GM12878 (cell line): ENCODE data around the gene ZNF280C. TPM values are rescaled to one million over a fixed set of nuclear protein-coding genes. Genes with fewer than 3 reads are reported as not detected.
A peak's percentile ranks its signal among the peaks of the same experiment; 100 is the strongest.

Experiments
- ATAC-seq: fragments of 200-7000 bp; cut with Tn5 transposase; 3 replicates; pipeline ENCODE4 v1.9.1; 2020; ENCODE audit warnings: mild to moderate bottlenecking, moderate library complexity
- BruUV-seq: library from RNA; stranded (reverse); fragments of 400-500 nt; replicated peaks from 2 replicates; lab custom pipeline; 2021; lab: Mats Ljungman, UMichigan
- CTCF ChIA-PET: fragments of 300-600 bp; sonication (Branson Sonifier 250); formaldehyde crosslinking; extraction: SDS; loops from one replicate; lab custom pipeline; 2021; ENCODE audit warnings: inconsistent platforms; lab: Yijun Ruan, JAX
- POLR2A ChIA-PET: fragments of 350-600 bp; formaldehyde crosslinking; extraction: SDS; loops from one replicate; lab custom pipeline; 2021; ENCODE audit warnings: inconsistent platforms; lab: Charles Lee
- RAD21 ChIA-PET: fragments of 300-600 bp; sonication (Branson Sonifier 250); formaldehyde crosslinking; loops from one replicate; lab custom pipeline; 2023; ENCODE audit warnings: antibody characterized with exemption; ENCODE audit not compliant: unreplicated experiment; lab: Charles Lee
- SMC1A ChIA-PET: fragments of 300-600 bp; sonication (Branson Sonifier 250); formaldehyde crosslinking; loops from one replicate; lab custom pipeline; 2023; ENCODE audit not compliant: unreplicated experiment, uncharacterized antibody; lab: Charles Lee
- DNase-seq: peaks from one replicate; pipeline ENCODE4 v3.0.0-alpha.2; 2011; ENCODE audit warnings: low read depth, low spot score
- FAIRE-seq: peaks from 3 replicates; lab custom pipeline; 2011; peaks lifted over from hg19 to GRCh38; lab: Jason Lieb, UNC
- H2AFZ ChIP-seq: 2 replicates; pipeline ENCODE4 v1.6.0; 2011; ENCODE audit warnings: low read depth, low read length, control low read depth; ENCODE audit not compliant: control insufficient read depth
- H3K27ac ChIP-seq: 2 replicates; pipeline ENCODE4 v1.5.1; 2011; ENCODE audit warnings: control low read depth; ENCODE audit not compliant: control insufficient read depth, insufficient read depth
- H3K27me3 ChIP-seq, 2 experiments: replicated peaks in 1 of 2; 2 replicates each; pipeline versions ENCODE4 v1.6.0 to v1.6.1; 2011; ENCODE audit warnings: low read length in 1 of 2; ENCODE audit not compliant: control insufficient read depth in 2 of 2, insufficient read depth in 2 of 2
- H3K36me3 ChIP-seq, 2 experiments: 2 replicates each; pipeline ENCODE4 v1.5.1; 2011; ENCODE audit warnings: low read length in 1 of 2; ENCODE audit not compliant: control insufficient read depth in 2 of 2, insufficient read depth in 2 of 2
- H3K4me1 ChIP-seq: 2 replicates; pipeline ENCODE4 v1.6.1; 2011; ENCODE audit warnings: mild to moderate bottlenecking, low read length, moderate library complexity, mixed read lengths; ENCODE audit not compliant: control insufficient read depth, insufficient read depth
- H3K4me2 ChIP-seq: 2 replicates; pipeline ENCODE4 v1.6.0; 2011; ENCODE audit warnings: control low read depth; ENCODE audit not compliant: control insufficient read depth, insufficient read depth
- H3K4me3 ChIP-seq: fragments of 200-600 bp; sonication (generic); 2 replicates; pipeline ENCODE4 v1.5.1; 2016
- H3K79me2 ChIP-seq: 2 replicates; pipeline ENCODE4 v1.6.0; 2011; ENCODE audit warnings: low read length; ENCODE audit not compliant: control insufficient read depth, insufficient read depth
- H3K9ac ChIP-seq: 2 replicates; pipeline ENCODE4 v1.8.0; 2011; ENCODE audit warnings: low read length, control low read depth, mixed read lengths; ENCODE audit not compliant: control insufficient read depth, insufficient read depth
- H3K9me3 ChIP-seq: replicated peaks from 3 replicates; pipeline ENCODE4 v1.5.1; 2011; ENCODE audit warnings: mild to moderate bottlenecking, low read length; ENCODE audit not compliant: control insufficient read depth, insufficient read depth
- H4K20me1 ChIP-seq: 2 replicates; pipeline ENCODE4 v1.6.0; 2011; ENCODE audit not compliant: control insufficient read depth, insufficient read depth
- ASH2L ChIP-seq: fragments of 300-600, 200-600 bp; sonication (generic); IDR thresholded peaks from 2 replicates; pipeline ENCODE4 v1.6.1; 2017; ENCODE audit warnings: low read depth, mild to moderate bottlenecking, borderline replicate concordance
- BACH1 ChIP-seq: fragments of 450-650 bp; IDR thresholded peaks from 2 replicates; pipeline ENCODE4 v1.6.1; 2017; ENCODE audit warnings: mild to moderate bottlenecking, borderline replicate concordance
- BCL3 ChIP-seq: IDR thresholded peaks from 2 replicates; pipeline ENCODE4 v1.6.1; 2011; ENCODE audit warnings: borderline replicate concordance, low read depth, mild to moderate bottlenecking, moderate library complexity, low read length; ENCODE audit not compliant: insufficient read depth, poor library complexity, severe bottlenecking
- BHLHE40 ChIP-seq, 2 experiments: fragments of 450-650 bp in 1 of 2; IDR thresholded peaks; 2 replicates each; pipeline ENCODE4 v1.6.1; 2011 to 2017; ENCODE audit warnings: low read depth in 2 of 2, borderline replicate concordance in 1 of 2, improper control_type of control experiment in 1 of 2, low read length in 1 of 2, mild to moderate bottlenecking in 1 of 2
- CREB1 ChIP-seq: IDR thresholded peaks from 2 replicates; pipeline ENCODE4 v1.6.1; 2012; ENCODE audit warnings: low read depth, mild to moderate bottlenecking, inconsistent platforms
- EED ChIP-seq: sonication (generic); IDR thresholded peaks from 2 replicates; pipeline ENCODE4 v1.6.1; 2016; ENCODE audit warnings: antibody characterized with exemption, low read depth
- GATAD2B ChIP-seq: fragments of 450-650 bp; conservative IDR thresholded peaks from 2 replicates; pipeline ENCODE4 v1.6.1; 2017; ENCODE audit warnings: low read depth, mild to moderate bottlenecking, moderate library complexity
- IKZF1 ChIP-seq: fragments of 450-650 bp; conservative IDR thresholded peaks from 2 replicates; pipeline ENCODE4 v1.6.1; 2017; ENCODE audit warnings: antibody characterized with exemption, mild to moderate bottlenecking
- IRF5 ChIP-seq: fragments of 450-650 bp; IDR thresholded peaks from 2 replicates; pipeline ENCODE4 v1.6.1; 2017; ENCODE audit warnings: borderline replicate concordance
- NFXL1 ChIP-seq: fragments of 450-650 bp; IDR thresholded peaks from 2 replicates; pipeline ENCODE4 v1.6.1; 2017; ENCODE audit warnings: antibody characterized with exemption, mild to moderate bottlenecking, borderline replicate concordance
- NR2F1 ChIP-seq: fragments of 450-650 bp; conservative IDR thresholded peaks from 2 replicates; pipeline ENCODE4 v1.6.1; 2017; ENCODE audit warnings: mild to moderate bottlenecking
- POLR2A ChIP-seq: IDR thresholded peaks from 2 replicates; pipeline ENCODE4 v1.6.1; 2011; ENCODE audit warnings: low read depth, mild to moderate bottlenecking, low read length
- POLR2AphosphoS5 ChIP-seq: IDR thresholded peaks from 2 replicates; pipeline ENCODE4 v1.6.1; 2011; ENCODE audit warnings: mild to moderate bottlenecking, low read length, inconsistent platforms
- POU2F2 ChIP-seq: IDR thresholded peaks from 3 replicates; pipeline ENCODE4 v1.6.1; 2011; ENCODE audit warnings: low read depth, mild to moderate bottlenecking, low read length, borderline replicate concordance
- RELA ChIP-seq: fragments of 450-650 bp; IDR thresholded peaks from 2 replicates; pipeline ENCODE4 v1.8.0; 2014; ENCODE audit warnings: borderline replicate concordance; ENCODE audit not compliant: partially characterized antibody
- SMARCA5 ChIP-seq: fragments of 450-650 bp; IDR thresholded peaks from 2 replicates; pipeline ENCODE4 v1.6.1; 2017; ENCODE audit warnings: mild to moderate bottlenecking
- TCF12 ChIP-seq: IDR thresholded peaks from 2 replicates; pipeline ENCODE4 v1.6.1; 2011; ENCODE audit warnings: low read depth, mild to moderate bottlenecking, low read length
- YY1 ChIP-seq: IDR thresholded peaks from 2 replicates; pipeline ENCODE4 v1.6.1; 2011; ENCODE audit warnings: low read depth, mild to moderate bottlenecking, low read length
- ZBED1 ChIP-seq: IDR thresholded peaks from 2 replicates; pipeline ENCODE4 v1.6.1; 2016; ENCODE audit warnings: borderline replicate concordance
- ZNF384 ChIP-seq: IDR thresholded peaks from 2 replicates; pipeline ENCODE4 v1.6.1; 2012; ENCODE audit warnings: low read depth, mild to moderate bottlenecking, low read length, improper control_type of control experiment, borderline replicate concordance
- WGBS: methylation state at CpG from one replicate; pipeline ENCODE4 v1.1.6; 2016; ENCODE audit warnings: low lambda C conversion rate; ENCODE audit not compliant: insufficient replicate concordance, insufficient coverage; ENCODE audit errors: missing lambda C conversion rate; 5-methylcytosine and 5-hydroxymethylcytosine counted together
- in situ Hi-C: fragments of 300-500 bp; cut with MboI; formaldehyde crosslinking; loops from 9 replicates; pipeline ENCODE4 v1.14.3; 2018; ENCODE audit warnings: mixed read lengths
- intact Hi-C: fragments of 100-400 bp; cut with micrococcal nuclease; formaldehyde crosslinking; loops from one replicate; pipeline ENCODE4 v1.14.2; 2022; ENCODE audit not compliant: unreplicated experiment
- polyA plus RNA-seq, 11 experiments: library from polyadenylated mRNA; depleted of rRNA in 4 of 11; unstranded in 6 of 11; stranded (reverse) in 5 of 11; fragments of >200 nt; fragmentation: Nextera tagmentation in 4 of 11; fragmentation: Illumina TruSeq in 1 of 11; extraction: Ambion mirVana in 4 of 11; extraction: Trizol in 1 of 11; gene quantifications; 1 replicate in 1 of 11; 2 replicates in 10 of 11; pipeline versions ENCODE4 v1.2.1 to v1.2.3, GENCODE V29; 2011 to 2016; ENCODE audit warnings: inconsistent platforms in 2 of 11, missing spikeins in 2 of 11, low read depth in 1 of 11
- total RNA-seq, 4 experiments: library from RNA; depleted of rRNA in 3 of 4; stranded (reverse); fragments of >200 nt in 3 of 4; fragmentation: Illumina TruSeq in 1 of 4; extraction: Trizol in 1 of 4; gene quantifications; 2 replicates each; pipeline versions ENCODE4 v1.2.1 to v1.2.3, GENCODE V29; 2013 to 2021

Gene ZNF280C
- total and polyA plus RNA-seq, 10 of the 15 experiments (the other 5 are each of a cell fraction or from before 2014, with no cell fraction given): 0.82 to 8.8 (median 5.7) TPM

GRCh38 chrX:130171446-130172126 lies 97.1 kb downstream of the ZNF280C start, which contains the start of gene RAB33A:
RAB33A (plus strand) TSS chrX:130171962; CDS start chrX:130172063, 101 bp downstream.
- intact Hi-C loops (loop anchor here (5.0 to 10.0 kb wide), 4 partner anchors 49 to 397 kb away; partner anchors contain the start of gene SASH3), in situ Hi-C loops (loop anchor here (10.0 kb wide), 1 partner anchor 87 kb away; no protein-coding TSS in a partner anchor)
- WGBS: 27% methylated on average over 28 of the region's 61 CpGs
- ChIA-PET POLR2A (interaction anchor here (0.6 to 4.2 kb wide), 5 partner anchors 9 to 86 kb away, joined by 3 to 28 read pairs (median 4); no protein-coding TSS in a partner anchor), RAD21 (interaction anchor here (0.9 to 3.0 kb wide), 2 partner anchors 18 to 85 kb away, joined by 3 to 13 read pairs; no protein-coding TSS in a partner anchor), SMC1A (interaction anchor here (1.5 to 3.1 kb wide), 2 partner anchors 64 to 86 kb away, joined by 3 to 13 read pairs; no protein-coding TSS in a partner anchor)
- Histone ChIP-seq H3K9me3 (no peaks in the 10 kb centered on the region), H2AFZ (peak within 1 kb of the TSS; percentile 71), H3K36me3 (no peaks in the 10 kb centered on the region)
- FAIRE-seq (no peak), ATAC-seq (peak; percentile 33)
- TF ChIP-seq GATAD2B: peak; percentile 66; the same call in 1 of the 2 replicates
- TF ChIP-seq ZNF384: no peak
- peak; percentile 50 for TF ChIP-seq BCL3
- no peak for TF ChIP-seq SMARCA5
- peak; percentile 35; the same call in 1 of the 2 replicates for TF ChIP-seq IKZF1
- peak; percentile 31; the same call in 1 of the 2 replicates for TF ChIP-seq BACH1
- no peak for TF ChIP-seq NR2F1
- no peak for TF ChIP-seq ASH2L
- TF ChIP-seq POLR2A: peak; percentile 66; the same call in 1 of the 2 replicates
- 0 out of 2 replicates have a peak, but pooled peaks have one; percentile 14 for TF ChIP-seq EED
- TF ChIP-seq RELA: no peak
- TF ChIP-seq NFXL1: peak; percentile 78; the same call in 1 of the 2 replicates
- TF ChIP-seq CREB1: no peak
- TF ChIP-seq TCF12: no peak
- TF ChIP-seq BHLHE40 (IDR thresholded peaks at IDR 0.05; ENCODE audit: borderline replicate concordance in 1 of 2, low read depth in 2 of 2, low read length in 1 of 2): peak in 1 of 2 experiments; percentile 76; a peak in 2 of 4 replicates
- TF ChIP-seq IRF5: no peak
- no peak for TF ChIP-seq ZBED1
- TF ChIP-seq YY1: 0 out of 2 replicates have a peak, but pooled peaks have one; percentile 7
- 0 out of 3 replicates have a peak, but pooled peaks have one; percentile 5 for TF ChIP-seq POU2F2
- TF ChIP-seq POLR2AphosphoS5: no peak
- TF ChIP-seq, all 136 proteins: peak for 10
- Histone ChIP-seq H3K27ac (peak within 1 kb of the TSS; percentile 84), H3K4me1 (peaks cover 14% of the 10 kb centered on the region), H3K79me2 (peaks cover 50% of the 10 kb centered on the region), H4K20me1 (no peaks in the 10 kb centered on the region), H3K27me3 (no peaks in the 10 kb centered on the region), H3K4me2 (peak within 1 kb of the TSS; percentile 78), H3K4me3 (peak within 1 kb of the TSS; percentile 80), H3K9ac (peak within 1 kb of the TSS; percentile 75)
- no TSS peak for BruUV-seq
- CTCF ChIA-PET: interaction anchor here (0.6 to 2.5 kb wide), 4 partner anchors 21 to 240 kb away, joined by 3 to 7 read pairs (median 3); no protein-coding TSS in a partner anchor
- DNase-seq: no peak
